ENCODE measurements around the gene RYR3. TPM values are rescaled to one million over a fixed set of nuclear protein-coding genes. Genes with fewer than 3 reads are reported as not detected.

The RYR3 gene
- total RNA-seq, 5 donors from 2014 or later (not counting 1 experiment from before 2014, with no cell fraction given): 0.03 to 0.07 (median 0.04) TPM; not detected in 1

GRCh38 chr15:33374226-33374914, 63.6 kb downstream of the RYR3 start:
- H3K4me3 Mint-ChIP-seq: no peak overlapping the region
- H3K27ac Mint-ChIP-seq: no peak overlapping the region
- Histone ChIP-seq H3K4me1 (ENCODE audit: control insufficient read depth in 1 of 2, extremely low read depth in 1 of 2, insufficient read depth in 2 of 2, low read length in 2 of 2) (no peaks in the 10 kb centered on the region), H3K4me3 (ENCODE audit: control insufficient read depth in 1 of 2, extremely low read depth in 1 of 2, low read length in 1 of 2) (no peak overlapping the region), H3K36me3 (ENCODE audit: control insufficient read depth in 2 of 2, extremely low read depth in 1 of 2, insufficient read depth in 1 of 2, low read length in 1 of 2) (no peaks in the 10 kb centered on the region), H3K27me3 (replicated peaks in 1 of 2; ENCODE audit: control insufficient read depth in 2 of 2, extremely low read depth in 1 of 2, insufficient read depth in 2 of 2, low read length in 1 of 2) (no peaks in the 10 kb centered on the region), H3K27ac (ENCODE audit: low read length) (no peak overlapping the region), H3K9me3 (no peaks in the 10 kb centered on the region)
- CTCF ChIA-PET: no interaction called here
- DNase-seq: no peak
- no peaks in the 10 kb centered on the region for H3K4me1 Mint-ChIP-seq
- no peaks in the 10 kb centered on the region for H3K36me3 Mint-ChIP-seq
- no peaks in the 10 kb centered on the region for H3K9me3 Mint-ChIP-seq
- no CpG with 5 or more reads among the region's 5 CpGs for WGBS (ENCODE audit: insufficient coverage)
- POLR2A ChIA-PET: no interaction called here
- no peak for ATAC-seq (replicated peaks in 1 of 4)
- peaks cover 7 to 21% of the 10 kb centered on the region in 2 donors for H3K27me3 Mint-ChIP-seq

- DNase-seq (no peak), ATAC-seq (replicated peaks in 1 of 4) (no peak)
- WGBS (ENCODE audit: insufficient coverage): 67% methylated on average over 1 of the region's 5 CpGs
- Histone ChIP-seq H3K27ac (ENCODE audit: low read length) (no peak overlapping the region), H3K9me3 (no peaks in the 10 kb centered on the region), H3K36me3 (ENCODE audit: control insufficient read depth in 2 of 2, extremely low read depth in 1 of 2, insufficient read depth in 1 of 2, low read length in 1 of 2) (no peaks in the 10 kb centered on the region), H3K4me1 (ENCODE audit: control insufficient read depth in 1 of 2, extremely low read depth in 1 of 2, insufficient read depth in 2 of 2, low read length in 2 of 2) (no peaks in the 10 kb centered on the region), H3K4me3 (ENCODE audit: control insufficient read depth in 1 of 2, extremely low read depth in 1 of 2, low read length in 1 of 2) (no peak overlapping the region), H3K27me3 (replicated peaks in 1 of 2; ENCODE audit: control insufficient read depth in 2 of 2, extremely low read depth in 1 of 2, insufficient read depth in 2 of 2, low read length in 1 of 2) (peaks cover 0 to 5% of the 10 kb centered on the region in 2 experiments)
- CTCF ChIA-PET: no interaction called here
- no peaks in the 10 kb centered on the region for H3K4me1 Mint-ChIP-seq
- peaks cover 7 to 16% of the 10 kb centered on the region in 2 donors for H3K27me3 Mint-ChIP-seq
- H3K36me3 Mint-ChIP-seq: no peaks in the 10 kb centered on the region
- no peak overlapping the region for H3K4me3 Mint-ChIP-seq
- no peak overlapping the region for H3K27ac Mint-ChIP-seq
- POLR2A ChIA-PET: no interaction called here
- no peaks in the 10 kb centered on the region for H3K9me3 Mint-ChIP-seq
Measured at GRCh38 chr15:33375236-33375635, 64.5 kb downstream of the RYR3 start.

GRCh38 chr15:33377204-33377603, 66.4 kb downstream of the RYR3 start:
- Mint-ChIP-seq H3K4me1 (no peaks in the 10 kb centered on the region), H3K27ac (no peak overlapping the region), H3K36me3 (no peaks in the 10 kb centered on the region), H3K4me3 (no peak overlapping the region), H3K27me3 (peaks cover 15 to 28% of the 10 kb centered on the region in 2 donors), H3K9me3 (no peaks in the 10 kb centered on the region)
- H3K27me3 ChIP-seq (replicated peaks in 1 of 2; ENCODE audit: control insufficient read depth in 2 of 2, extremely low read depth in 1 of 2, insufficient read depth in 2 of 2, low read length in 1 of 2): peaks cover 0 to 5% of the 10 kb centered on the region in 2 experiments
- CTCF ChIA-PET: no interaction called here
- 96% methylated on average over 3 of the region's 4 CpGs for WGBS (ENCODE audit: insufficient coverage)
- POLR2A ChIA-PET: no interaction called here
- H3K9me3 ChIP-seq: no peaks in the 10 kb centered on the region
- H3K27ac ChIP-seq (ENCODE audit: low read length): no peak overlapping the region
- DNase-seq: no peak
- no peak overlapping the region for H3K4me3 ChIP-seq (ENCODE audit: control insufficient read depth in 1 of 2, extremely low read depth in 1 of 2, low read length in 1 of 2)
- H3K36me3 ChIP-seq (ENCODE audit: control insufficient read depth in 2 of 2, extremely low read depth in 1 of 2, insufficient read depth in 1 of 2, low read length in 1 of 2): no peaks in the 10 kb centered on the region
- H3K4me1 ChIP-seq (ENCODE audit: control insufficient read depth in 1 of 2, extremely low read depth in 1 of 2, insufficient read depth in 2 of 2, low read length in 2 of 2): no peaks in the 10 kb centered on the region
- no peak for ATAC-seq (replicated peaks in 1 of 4)

GRCh38 chr15:33378866-33379480, 68.2 kb downstream of the RYR3 start:
- 82% methylated on average over 1 of the region's 2 CpGs for WGBS (ENCODE audit: insufficient coverage)
- ChIA-PET CTCF (no interaction called here), POLR2A (no interaction called here)
- Histone ChIP-seq H3K36me3 (ENCODE audit: control insufficient read depth in 2 of 2, extremely low read depth in 1 of 2, insufficient read depth in 1 of 2, low read length in 1 of 2) (no peaks in the 10 kb centered on the region), H3K9me3 (no peaks in the 10 kb centered on the region), H3K27me3 (replicated peaks in 1 of 2; ENCODE audit: control insufficient read depth in 2 of 2, extremely low read depth in 1 of 2, insufficient read depth in 2 of 2, low read length in 1 of 2) (peaks cover 0 to 5% of the 10 kb centered on the region in 2 experiments), H3K27ac (ENCODE audit: low read length) (no peak overlapping the region), H3K4me1 (ENCODE audit: control insufficient read depth in 1 of 2, extremely low read depth in 1 of 2, insufficient read depth in 2 of 2, low read length in 2 of 2) (no peaks in the 10 kb centered on the region), H3K4me3 (ENCODE audit: control insufficient read depth in 1 of 2, extremely low read depth in 1 of 2, low read length in 1 of 2) (no peak overlapping the region)
- H3K27me3 Mint-ChIP-seq: peaks cover 12 to 25% of the 10 kb centered on the region in 2 donors
- ATAC-seq (replicated peaks in 1 of 4) (no peak), DNase-seq (no peak)
- H3K36me3 Mint-ChIP-seq: no peaks in the 10 kb centered on the region
- no peaks in the 10 kb centered on the region for H3K4me1 Mint-ChIP-seq
- H3K27ac Mint-ChIP-seq: no peak overlapping the region
- peaks cover 0 to 3% (median 0%) of the 10 kb centered on the region in 3 donors for H3K9me3 Mint-ChIP-seq
- no peak overlapping the region for H3K4me3 Mint-ChIP-seq

- Mint-ChIP-seq H3K27me3 (peaks cover 8 to 20% of the 10 kb centered on the region in 2 donors), H3K9me3 (peaks cover 0 to 3% (median 0%) of the 10 kb centered on the region in 3 donors), H3K4me1 (no peaks in the 10 kb centered on the region), H3K4me3 (no peak overlapping the region), H3K36me3 (no peaks in the 10 kb centered on the region), H3K27ac (no peak overlapping the region)
- H3K9me3 ChIP-seq: no peaks in the 10 kb centered on the region
- 64% methylated on average over 2 of the region's 8 CpGs for WGBS (ENCODE audit: insufficient coverage)
- no peaks in the 10 kb centered on the region for H3K4me1 ChIP-seq (ENCODE audit: control insufficient read depth in 1 of 2, extremely low read depth in 1 of 2, insufficient read depth in 2 of 2, low read length in 2 of 2)
- no peak overlapping the region for H3K27ac ChIP-seq (ENCODE audit: low read length)
- peaks cover 0 to 5% of the 10 kb centered on the region in 2 experiments for H3K27me3 ChIP-seq (replicated peaks in 1 of 2; ENCODE audit: control insufficient read depth in 2 of 2, extremely low read depth in 1 of 2, insufficient read depth in 2 of 2, low read length in 1 of 2)
- DNase-seq (no peak), ATAC-seq (replicated peaks in 1 of 4) (no peak)
- POLR2A ChIA-PET: no interaction called here
- H3K4me3 ChIP-seq (ENCODE audit: control insufficient read depth in 1 of 2, extremely low read depth in 1 of 2, low read length in 1 of 2): no peak overlapping the region
- CTCF ChIA-PET: no interaction called here
- no peaks in the 10 kb centered on the region for H3K36me3 ChIP-seq (ENCODE audit: control insufficient read depth in 2 of 2, extremely low read depth in 1 of 2, insufficient read depth in 1 of 2, low read length in 1 of 2)
Measured at GRCh38 chr15:33380406-33380805, 69.6 kb downstream of the RYR3 start.

GRCh38 chr15:33382491-33382890, 71.7 kb downstream of the RYR3 start:
- Histone ChIP-seq H3K27ac (ENCODE audit: low read length) (no peak overlapping the region), H3K27me3 (replicated peaks in 1 of 2; ENCODE audit: control insufficient read depth in 2 of 2, extremely low read depth in 1 of 2, insufficient read depth in 2 of 2, low read length in 1 of 2) (peaks cover 0 to 5% of the 10 kb centered on the region in 2 experiments), H3K4me1 (ENCODE audit: control insufficient read depth in 1 of 2, extremely low read depth in 1 of 2, insufficient read depth in 2 of 2, low read length in 2 of 2) (no peaks in the 10 kb centered on the region), H3K36me3 (ENCODE audit: control insufficient read depth in 2 of 2, extremely low read depth in 1 of 2, insufficient read depth in 1 of 2, low read length in 1 of 2) (no peaks in the 10 kb centered on the region), H3K4me3 (ENCODE audit: control insufficient read depth in 1 of 2, extremely low read depth in 1 of 2, low read length in 1 of 2) (no peak overlapping the region), H3K9me3 (no peaks in the 10 kb centered on the region)
- ATAC-seq (replicated peaks in 1 of 4) (no peak), DNase-seq (no peak)
- CTCF ChIA-PET: no interaction called here
- peaks cover 9 to 16% of the 10 kb centered on the region in 2 donors for H3K27me3 Mint-ChIP-seq
- H3K4me3 Mint-ChIP-seq: no peak overlapping the region
- no peaks in the 10 kb centered on the region for H3K4me1 Mint-ChIP-seq
- H3K27ac Mint-ChIP-seq: no peak overlapping the region
- no CpG with 5 or more reads among the region's 3 CpGs for WGBS (ENCODE audit: insufficient coverage)
- H3K9me3 Mint-ChIP-seq: peaks cover 0 to 3% (median 0%) of the 10 kb centered on the region in 3 donors
- no peaks in the 10 kb centered on the region for H3K36me3 Mint-ChIP-seq
- POLR2A ChIA-PET: interaction anchor here in 1 of 2 donors (0.6 kb wide), 1 partner anchor 292 kb away, joined by 6 read pairs; no protein-coding TSS in a partner anchor
